ENCODE results near the gene CRYGD. TPM values are rescaled to one million over a fixed set of nuclear protein-coding genes. Genes with fewer than 3 reads are reported as not detected.

CRYGD gene
- total and polyA plus RNA-seq, 2 of the 4 experiments (the other 2 are of a cell fraction) = not detected

GRCh38 chr2:208146006-208146405, 21.7 kb upstream of the CRYGD start, which contains the start of gene CRYGB:
CRYGB (minus strand) TSS chr2:208146158; CDS start chr2:208146120, 38 bp downstream.
- dilution Hi-C loops (cut with HindIII; ENCODE audit: low sequenced_read_pairs, unreplicated experiment) = no loop called here
- H3K27ac ChIP-seq (ENCODE audit: insufficient read depth, low read length) = no peak within 1 kb of the TSS
- CTCF ChIA-PET = no interaction called here

More at GRCh38 chr2:208146006-208146405, 21.7 kb upstream of the CRYGD start, which contains the start of gene CRYGB:
- Histone ChIP-seq H3K56ac (ENCODE audit: extremely low read depth, insufficient read depth, low read length) (no peak within 1 kb of the TSS), H4K20me1 (ENCODE audit: insufficient read depth, low read length) (no peaks in the 10 kb centered on the region), H2AK9ac (replicated peaks; ENCODE audit: low read depth, low read length, poor library complexity) (no peak within 1 kb of the TSS), H3K14ac (replicated peaks; ENCODE audit: low read depth, low read length) (no peak within 1 kb of the TSS), H2BK15ac (ENCODE audit: low read depth, low read length) (no peak within 1 kb of the TSS), H3K4ac (ENCODE audit: low read depth, low read length) (no peak within 1 kb of the TSS), H2BK20ac (ENCODE audit: low read depth, low read length) (no peak within 1 kb of the TSS), H3K79me1 (ENCODE audit: low read depth in 1 of 2, low read length in 2 of 2) (no peaks in the 10 kb centered on the region), H4K91ac (ENCODE audit: insufficient read depth, low read depth, low read length) (no peak within 1 kb of the TSS), H2BK120ac (ENCODE audit: low read depth, low read length) (no peak within 1 kb of the TSS), H3K9me3 (ENCODE audit: control insufficient read depth, insufficient read depth, low read length) (no peaks in the 10 kb centered on the region), H2BK5ac (ENCODE audit: low read depth, low read length, poor library complexity, severe bottlenecking) (no peak within 1 kb of the TSS), H3K4me3 (ENCODE audit: insufficient read depth, low read depth, low read length) (no peak within 1 kb of the TSS), H3K4me2 (ENCODE audit: low read depth, low read length) (no peak within 1 kb of the TSS), H3K9me1 (ENCODE audit: insufficient read depth, low read length) (no peaks in the 10 kb centered on the region), H3K18ac (ENCODE audit: low read depth, low read length) (no peak within 1 kb of the TSS), H3K27me3 (ENCODE audit: control insufficient read depth, insufficient read depth, low read length) (0 out of 2 replicates have a peak, but pooled peaks cover 3% of the 10 kb centered on the region), H4K5ac (ENCODE audit: low read depth, low read length) (no peak within 1 kb of the TSS), H4K8ac (ENCODE audit: low read depth in 2 of 2, low read length in 2 of 2) (no peak within 1 kb of the TSS), H2AFZ (replicated peaks; ENCODE audit: low read length, poor library complexity) (no peak within 1 kb of the TSS), H3K9ac (ENCODE audit: low read depth, low read length) (no peak within 1 kb of the TSS), H2AK5ac (ENCODE audit: low read depth, low read length) (no peak within 1 kb of the TSS), H3K23ac (ENCODE audit: low read depth, low read length) (no peak within 1 kb of the TSS), H3K36me3 (ENCODE audit: control insufficient read depth, insufficient read depth, low read length) (no peaks in the 10 kb centered on the region), H3K4me1 (ENCODE audit: control insufficient read depth, insufficient read depth, low read length) (no peaks in the 10 kb centered on the region)
- ATAC-seq (ENCODE audit: low read depth) (no peak), DNase-seq (no peak)
- POLR2A ChIA-PET (ENCODE audit: unreplicated experiment) = no interaction called here
- intact Hi-C loops (cut with micrococcal nuclease) (no loop called here), in situ Hi-C loops (cut with MboI; ENCODE audit: low sequenced_read_pairs) (no loop called here)
- no TSS peak for BruUV-seq (replicated peaks)
- TF ChIP-seq, protein P1, sequence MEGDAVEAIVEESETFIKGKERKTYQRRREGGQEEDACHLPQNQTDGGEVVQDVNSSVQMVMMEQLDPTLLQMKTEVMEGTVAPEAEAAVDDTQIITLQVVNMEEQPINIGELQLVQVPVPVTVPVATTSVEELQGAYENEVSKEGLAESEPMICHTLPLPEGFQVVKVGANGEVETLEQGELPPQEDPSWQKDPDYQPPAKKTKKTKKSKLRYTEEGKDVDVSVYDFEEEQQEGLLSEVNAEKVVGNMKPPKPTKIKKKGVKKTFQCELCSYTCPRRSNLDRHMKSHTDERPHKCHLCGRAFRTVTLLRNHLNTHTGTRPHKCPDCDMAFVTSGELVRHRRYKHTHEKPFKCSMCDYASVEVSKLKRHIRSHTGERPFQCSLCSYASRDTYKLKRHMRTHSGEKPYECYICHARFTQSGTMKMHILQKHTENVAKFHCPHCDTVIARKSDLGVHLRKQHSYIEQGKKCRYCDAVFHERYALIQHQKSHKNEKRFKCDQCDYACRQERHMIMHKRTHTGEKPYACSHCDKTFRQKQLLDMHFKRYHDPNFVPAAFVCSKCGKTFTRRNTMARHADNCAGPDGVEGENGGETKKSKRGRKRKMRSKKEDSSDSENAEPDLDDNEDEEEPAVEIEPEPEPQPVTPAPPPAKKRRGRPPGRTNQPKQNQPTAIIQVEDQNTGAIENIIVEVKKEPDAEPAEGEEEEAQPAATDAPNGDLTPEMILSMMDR (conservative IDR thresholded peaks at IDR 0.05; ENCODE audit: low read depth, low read length) = no peak
- no peak for TF ChIP-seq RFX5 (IDR thresholded peaks at IDR 0.05; ENCODE audit: low read depth, low read length)
- TF ChIP-seq RCOR1 (IDR thresholded peaks at IDR 0.05; ENCODE audit: insufficient replicate concordance, low read length) = no peak
- no peak for TF ChIP-seq MAFK (IDR thresholded peaks at IDR 0.05; ENCODE audit: low read depth, low read length)
- no peak for TF ChIP-seq FOS (IDR thresholded peaks at IDR 0.05; ENCODE audit: low read depth, low read length)
- TF ChIP-seq MXI1 (IDR thresholded peaks at IDR 0.05; ENCODE audit: borderline replicate concordance, low read depth, low read length) = no peak
- TF ChIP-seq SMC3 (IDR thresholded peaks at IDR 0.05; ENCODE audit: low read depth, low read length) = no peak
- TF ChIP-seq CEBPB (IDR thresholded peaks at IDR 0.05; ENCODE audit: low read depth, low read length) = no peak
- TF ChIP-seq MAZ (IDR thresholded peaks at IDR 0.05; ENCODE audit: borderline replicate concordance, low read depth, low read length) = no peak
- TF ChIP-seq NFE2L2 (IDR thresholded peaks at IDR 0.05; ENCODE audit: low read depth, low read length) = no peak
- no CpG with 5 or more reads among the region's 6 CpGs for WGBS, 2 experiments (ENCODE audit: extremely low coverage in 2 of 2, insufficient read length in 1 of 2)

Data from IMR-90 (cell line).